Heart left ventricle (tissue), 16 donors: ENCODE results near the gene CCT3. TPM values are rescaled to one million over a fixed set of nuclear protein-coding genes. Genes with fewer than 3 reads are reported as not detected.

Experiments
- ATAC-seq, 4 donors: fragments of 200-7000 bp; cut with Tn5 transposase; one replicate each; pipeline ENCODE4 v1.9.1; 2020 to 2022; ENCODE audit warnings: moderate library complexity in 4 of 4, mild to moderate bottlenecking in 3 of 4, moderate number of reproducible peaks in 1 of 4
- DNase-seq, 5 donors: peaks; one replicate each; pipeline ENCODE4 v3.0.0-alpha.2; 2020
- H3K27ac ChIP-seq, 12 donors: fragments of 200-600 bp; sonication (generic) in 4 of 12; one replicate each; pipeline versions ENCODE4 v1.5.0 to v1.8.0; 2016 to 2022; ENCODE audit warnings: mild to moderate bottlenecking in 2 of 12
- H3K27me3 ChIP-seq, 9 donors: fragments of 200-600 bp; sonication (generic) in 2 of 9; one replicate each; pipeline versions ENCODE4 v1.5.1 to v1.8.0; 2016 to 2022; ENCODE audit warnings: mild to moderate bottlenecking in 3 of 9
- H3K36me3 ChIP-seq, 9 donors: fragments of 200-600 bp; sonication (generic) in 2 of 9; one replicate each; pipeline versions ENCODE4 v1.5.0 to v1.8.0; 2018 to 2022; ENCODE audit warnings: mild to moderate bottlenecking in 2 of 9
- H3K4me1 ChIP-seq, 12 donors: fragments of 200-600 bp; sonication (generic) in 4 of 12; one replicate each; pipeline versions ENCODE4 v1.5.0 to v1.8.0; 2016 to 2022; ENCODE audit warnings: mild to moderate bottlenecking in 3 of 12
- H3K4me3 ChIP-seq, 12 donors: fragments of 200-600 bp; sonication (generic) in 4 of 12; one replicate each; pipeline versions ENCODE4 v1.5.0 to v1.8.0; 2017 to 2022; ENCODE audit warnings: mild to moderate bottlenecking in 9 of 12, moderate library complexity in 4 of 12
- H3K9me3 ChIP-seq, 12 donors: fragments of 200-600 bp; sonication (generic) in 4 of 12; one replicate each; pipeline versions ENCODE4 v1.5.0 to v1.8.0; 2016 to 2022; ENCODE audit warnings: mild to moderate bottlenecking in 1 of 12
- POLR2A ChIP-seq, 2 donors: fragments of 450-650 bp; IDR thresholded peaks; one replicate each; pipeline ENCODE4 v1.6.1; 2017; ENCODE audit warnings: antibody characterized with exemption in 2 of 2, mild to moderate bottlenecking in 2 of 2, moderate library complexity in 2 of 2
- WGBS, 4 donors: extraction: QIAGEN DNeasy Blood & Tissue Kit in 2 of 4; methylation state at CpG; one replicate each; pipeline versions ENCODE4 v1.1.5 to v1.1.7; 2013 to 2018; 5-methylcytosine and 5-hydroxymethylcytosine counted together
- intact Hi-C, 10 donors: fragments of 100-400 bp; cut with DNase I; formaldehyde crosslinking; loops; one replicate each; pipeline versions ENCODE4 v1.11.1 to v1.14.2; 2022
- polyA plus RNA-seq, 2 donors: library from polyadenylated mRNA; stranded (reverse); fragments of 200-250 nt; gene quantifications; one replicate each; pipeline ENCODE4 v1.2.3, GENCODE V29; 2013
- total RNA-seq, 9 donors: library from RNA; depleted of rRNA in 2 of 9; stranded (reverse); fragments of >200 nt in 2 of 9; fragmentation: NEBNext Ultra II Directional in 3 of 9; extraction: Animal tissue kit (Norgen Biotek cat#: 25700) in 3 of 9; gene quantifications; one replicate each; pipeline versions ENCODE4 v1.1.0 to v1.2.4, GENCODE V29; 2016 to 2023
- TF ChIP-seq, protein P1 (sequence below), 12 donors: fragments of 200-600 bp; sonication (generic) in 4 of 12; IDR thresholded peaks; one replicate each; pipeline versions ENCODE4 v1.5.0 to v1.8.0; 2018 to 2022; ENCODE audit warnings: antibody characterized with exemption in 12 of 12, mild to moderate bottlenecking in 5 of 12
- donor health status: ischemic (EF 13 %, LVEDD 7.1; RV severe dilation, severe dysfunction).
- donor health status: healthy with polysubstance abuse.
- donor health status: DM: no; HTN: yes; CAD: no.
- donor health status: DM: no; HTN: no; CAD: no.
- donor health status: ischemic (EF 25% LVEDD 6.9; RV normal size, moderate dysfunction).
- donor health status: ischemic (EF 25% LVEDD 5.7; RV mildly dilated, moderate dysfunction).
- donor health status: healthy.
- donor health status: DM: yes; HTN: yes; CAD: no.
- donor health status: ischemic (EF 35%, LVEDD 5.7; RV mildly dilated, moderate dysfunction).
- donor health status: nonischemic (EF 11% LVEDD 7.7; RV severe dilation, severe dysfunction).
- donor health status: DM: yes; HTN: yes; CAD: no.
- donor health status: PGD.
- donor health status: ischemic (EF 29% LVEDD 5.4; RV normal size, mild dysfunction).
- donor health status: nonischemic (EF 23%, LVEDD 6.1; RV moderate dilation, normal function).

CCT3 gene
- total and polyA plus RNA-seq, 11 donors, result 83.1 to 246 (median 143) TPM

DNA sequence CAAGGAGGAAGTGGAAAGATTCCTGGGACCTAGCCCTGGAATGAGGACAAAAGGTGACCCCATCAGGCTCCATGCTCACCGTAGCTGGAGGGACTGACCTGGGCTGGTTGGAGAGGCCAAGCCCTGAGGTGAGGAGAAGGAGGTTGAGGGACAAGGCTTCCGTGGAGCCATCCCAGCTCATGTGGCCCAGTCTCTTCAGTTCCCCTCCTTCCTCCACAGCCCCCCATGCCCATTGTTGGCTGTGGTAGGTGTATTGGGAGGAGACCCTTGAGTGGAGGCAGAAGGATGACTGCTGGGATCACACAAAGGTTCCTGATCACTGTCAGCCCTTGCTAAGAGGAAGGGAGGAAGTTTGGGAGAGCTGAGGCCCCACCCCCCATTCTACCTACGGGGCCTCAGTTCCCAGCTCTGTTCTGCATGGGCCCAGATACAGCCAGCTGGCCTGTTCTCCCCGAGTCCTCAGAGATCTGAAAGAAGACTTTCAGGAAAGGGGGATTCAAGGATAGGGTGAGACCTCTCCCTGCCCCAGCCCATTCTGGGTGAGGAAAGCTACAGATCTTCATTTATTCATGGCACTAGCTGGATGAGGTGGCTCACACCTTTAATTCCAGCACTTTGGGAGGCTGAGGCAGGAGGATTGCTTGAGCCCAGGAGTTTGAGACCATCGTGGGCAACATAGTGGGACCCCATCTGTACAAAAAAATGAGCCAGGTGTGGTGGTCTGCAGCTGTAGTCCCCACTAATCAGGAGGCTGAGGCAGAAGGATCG, 48.2 kb upstream of the CCT3 start:
- intact Hi-C loops, result loop anchor here (5.0 to 10.0 kb wide), 5 partner anchors 158 to 268 kb away; partner anchors contain the start of genes GPATCH4 (in 5 of the 10) and HAPLN2 (in 2 of the 10)
- H3K9me3 ChIP-seq, result no peaks in the 10 kb centered on the region
- peaks cover 0 to 11% (median 2%) of the 10 kb centered on the region in 12 donors for H3K4me1 ChIP-seq
- peak in 1 of 5 donors; percentile 14 for DNase-seq
- H3K36me3 ChIP-seq, result no peaks in the 10 kb centered on the region
- H3K27ac ChIP-seq, result no peak overlapping the region
- peaks cover 6 to 49% (median 23%) of the 10 kb centered on the region in 9 donors for H3K27me3 ChIP-seq
- WGBS, 4 donors, result 85 to 89% (median 87%) methylated on average over 6 of the region's 6 CpGs
- ATAC-seq, result no peak
- no peak for TF ChIP-seq POLR2A (IDR thresholded peaks at IDR 0.05)
- TF ChIP-seq, protein P1, sequence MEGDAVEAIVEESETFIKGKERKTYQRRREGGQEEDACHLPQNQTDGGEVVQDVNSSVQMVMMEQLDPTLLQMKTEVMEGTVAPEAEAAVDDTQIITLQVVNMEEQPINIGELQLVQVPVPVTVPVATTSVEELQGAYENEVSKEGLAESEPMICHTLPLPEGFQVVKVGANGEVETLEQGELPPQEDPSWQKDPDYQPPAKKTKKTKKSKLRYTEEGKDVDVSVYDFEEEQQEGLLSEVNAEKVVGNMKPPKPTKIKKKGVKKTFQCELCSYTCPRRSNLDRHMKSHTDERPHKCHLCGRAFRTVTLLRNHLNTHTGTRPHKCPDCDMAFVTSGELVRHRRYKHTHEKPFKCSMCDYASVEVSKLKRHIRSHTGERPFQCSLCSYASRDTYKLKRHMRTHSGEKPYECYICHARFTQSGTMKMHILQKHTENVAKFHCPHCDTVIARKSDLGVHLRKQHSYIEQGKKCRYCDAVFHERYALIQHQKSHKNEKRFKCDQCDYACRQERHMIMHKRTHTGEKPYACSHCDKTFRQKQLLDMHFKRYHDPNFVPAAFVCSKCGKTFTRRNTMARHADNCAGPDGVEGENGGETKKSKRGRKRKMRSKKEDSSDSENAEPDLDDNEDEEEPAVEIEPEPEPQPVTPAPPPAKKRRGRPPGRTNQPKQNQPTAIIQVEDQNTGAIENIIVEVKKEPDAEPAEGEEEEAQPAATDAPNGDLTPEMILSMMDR (IDR thresholded peaks at IDR 0.05), result no peak
- no peak overlapping the region for H3K4me3 ChIP-seq

DNA sequence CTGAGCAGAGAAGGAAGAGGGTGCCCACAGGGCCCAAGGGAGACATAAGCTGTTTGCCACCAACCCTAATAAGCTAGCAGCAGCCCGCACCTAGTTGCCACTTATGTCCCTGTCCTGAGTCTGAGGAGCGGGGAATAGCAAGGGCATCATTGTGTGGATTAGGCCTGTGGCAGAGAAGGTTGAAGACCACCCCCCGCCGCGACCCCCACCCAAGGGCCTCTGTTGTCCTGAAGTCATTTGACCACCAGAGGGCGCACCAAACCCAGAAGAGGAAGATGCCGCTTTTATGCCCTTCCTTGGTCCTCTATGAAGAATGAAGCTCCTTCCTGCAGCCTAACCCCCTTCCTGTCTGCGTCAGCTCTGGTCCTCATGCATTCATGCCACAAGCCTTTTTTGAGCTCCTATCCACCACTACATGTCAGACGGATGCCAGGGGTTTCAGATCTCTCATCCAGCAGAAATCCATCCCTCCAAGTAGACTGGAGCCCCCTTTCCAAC, 47.5 kb upstream of the CCT3 start:
- H3K27me3 ChIP-seq, result peaks cover 0 to 48% (median 19%) of the 10 kb centered on the region in 9 donors
- H3K36me3 ChIP-seq, result no peaks in the 10 kb centered on the region
- intact Hi-C loops, result loop anchor here (1.0 to 10.0 kb wide), 10 partner anchors 59 to 269 kb away; partner anchors contain the start of genes GPATCH4 (in 5 of the 10) and HAPLN2 (in 2 of the 10)
- ATAC-seq (peak in 3 of 4 donors; percentile 23 to 60 (median 48)), DNase-seq (peak in 4 of 5 donors; percentile 40 to 47 (median 44))
- TF ChIP-seq, protein P1 (IDR thresholded peaks at IDR 0.05), result peak; percentile 72 to 90 (median 82)
- no peak for TF ChIP-seq POLR2A (IDR thresholded peaks at IDR 0.05)
- H3K4me1 ChIP-seq, result peaks cover 0 to 11% (median 2%) of the 10 kb centered on the region in 12 donors
- 5 to 12% (median 11%) methylated on average over 4 to 9 of the region's 9 CpGs for whole genome bisulfite sequencing, 4 donors
- H3K4me3 ChIP-seq, result no peak overlapping the region
- H3K9me3 ChIP-seq, result no peaks in the 10 kb centered on the region
- no peak overlapping the region for H3K27ac ChIP-seq

DNA sequence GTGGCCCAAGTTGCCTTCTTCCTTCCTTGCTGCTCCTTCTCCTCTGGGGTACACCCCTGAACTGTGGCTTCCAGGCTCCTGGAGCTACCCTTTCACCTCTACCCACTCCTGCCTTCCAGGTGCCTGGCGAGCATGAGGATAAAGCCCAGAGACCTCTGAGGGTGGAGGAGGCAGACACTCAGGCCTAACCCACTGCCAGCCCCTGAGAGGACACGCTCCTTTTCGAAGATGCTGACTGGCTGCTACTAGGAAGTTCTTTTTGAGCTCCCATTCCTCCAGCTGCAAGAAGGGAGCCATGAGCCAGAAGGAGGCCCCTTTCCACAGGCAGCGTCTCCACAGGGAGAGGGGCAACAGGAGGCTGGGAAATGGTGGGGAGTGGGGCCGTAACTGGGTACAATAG, 46.6 kb upstream of the CCT3 start:
- 89 to 97% (median 92%) methylated on average over 4 to 5 of the region's 5 CpGs for WGBS, 4 donors
- no peak for ATAC-seq
- Histone ChIP-seq H3K4me1 (peaks cover 0 to 11% (median 2%) of the 10 kb centered on the region in 12 donors), H3K27ac (no peak overlapping the region), H3K36me3 (no peaks in the 10 kb centered on the region), H3K27me3 (peaks cover 0 to 38% (median 19%) of the 10 kb centered on the region in 9 donors), H3K4me3 (no peak overlapping the region), H3K9me3 (no peaks in the 10 kb centered on the region)
- TF ChIP-seq, protein P1 (IDR thresholded peaks at IDR 0.05), result no peak
- TF ChIP-seq POLR2A (IDR thresholded peaks at IDR 0.05), result no peak
- intact Hi-C loops, result loop anchor here (1.0 to 10.0 kb wide), 12 partner anchors 60 to 273 kb away; partner anchors contain the start of genes GPATCH4 (in 5 of the 10) and HAPLN2 (in 3 of the 10)
- peak in 1 of 5 donors; percentile 6 for DNase-seq

DNA sequence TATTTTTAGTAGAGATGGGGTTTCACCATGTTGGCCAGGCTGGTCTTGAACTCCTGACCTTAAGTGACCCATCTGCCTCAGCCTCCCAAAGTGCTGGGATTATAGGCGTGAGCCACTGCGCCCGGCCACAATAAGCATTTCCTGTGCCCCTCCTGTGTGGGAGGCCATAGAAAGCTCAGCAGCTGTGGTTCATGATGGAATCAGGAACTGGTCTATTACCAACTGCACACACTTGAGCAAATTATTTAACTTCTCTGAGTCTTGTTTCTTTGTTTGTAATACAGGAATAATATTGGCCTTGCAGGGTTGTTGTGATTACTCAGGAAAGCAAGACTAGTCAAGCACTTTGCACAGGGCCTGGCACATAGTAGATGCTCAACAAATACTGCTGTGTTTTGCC, 45.9 kb upstream of the CCT3 start:
- Histone ChIP-seq H3K9me3 (no peaks in the 10 kb centered on the region), H3K27me3 (peaks cover 0 to 32% (median 14%) of the 10 kb centered on the region in 9 donors), H3K27ac (no peak overlapping the region), H3K4me1 (peaks cover 0 to 11% (median 2%) of the 10 kb centered on the region in 12 donors), H3K36me3 (no peaks in the 10 kb centered on the region), H3K4me3 (no peak overlapping the region)
- WGBS, 4 donors, result 57 to 75% (median 68%) methylated on average over 3 of the region's 3 CpGs
- no peak for DNase-seq
- no peak for TF ChIP-seq POLR2A (IDR thresholded peaks at IDR 0.05)
- TF ChIP-seq, protein P1 (IDR thresholded peaks at IDR 0.05), result no peak
- intact Hi-C loops, result loop anchor here in 9 of 10 donors (2.0 to 10.0 kb wide), 8 partner anchors 61 to 273 kb away; partner anchors contain the start of genes GPATCH4 (in 5 of the 9) and HAPLN2 (in 3 of the 9)
- no peak for ATAC-seq
